ENCODE data around the gene MBOAT2. TPM values are rescaled to one million over a fixed set of nuclear protein-coding genes. Genes with fewer than 3 reads are reported as not detected.

Gene MBOAT2
- total RNA-seq, 4 donors from 2014 or later = 20.0 to 83.0 (median 30.3) TPM

- TF ChIP-seq CTCF (IDR thresholded peaks at IDR 0.05) = no peak
- peak; percentile 78 to 88 for TF ChIP-seq POLR2A (IDR thresholded peaks at IDR 0.05)
- H3K4me1 ChIP-seq = peaks cover 3 to 13% of the 10 kb centered on the region in 2 donors
- H3K4me3 ChIP-seq = peak within 1 kb of the TSS; percentile 94 to 95
- no peaks in the 10 kb centered on the region for H3K27me3 ChIP-seq
- no peaks in the 10 kb centered on the region for H3K9me3 ChIP-seq
- intact Hi-C loops (cut with DNase I; ENCODE audit: low total_unique reads) = no loop called here
- DNase-seq = peak; percentile 84 to 88
- peak within 1 kb of the TSS; percentile 79 to 80 for H3K27ac ChIP-seq
- H3K36me3 ChIP-seq = no peaks in the 10 kb centered on the region
Measured at GRCh38 chr2:8836971-8837794, 166.3 kb downstream of the MBOAT2 start, which contains the start of gene KIDINS220. Gene KIDINS220 (minus strand): TSS chr2:8837613. CDS start chr2:8827093, 10,520 bp downstream.

GRCh38 chr2:8835279-8835678, 168.2 kb downstream of the MBOAT2 start:
- H3K27ac ChIP-seq = no peak overlapping the region
- H3K27me3 ChIP-seq = no peaks in the 10 kb centered on the region
- intact Hi-C loops (cut with DNase I; ENCODE audit: low total_unique reads) = no loop called here
- no peak for TF ChIP-seq POLR2A (IDR thresholded peaks at IDR 0.05)
- TF ChIP-seq CTCF (IDR thresholded peaks at IDR 0.05) = no peak
- no peaks in the 10 kb centered on the region for H3K9me3 ChIP-seq
- no peak overlapping the region for H3K4me3 ChIP-seq
- no peak for DNase-seq
- H3K4me1 ChIP-seq = peaks cover 8 to 13% of the 10 kb centered on the region in 2 donors
- H3K36me3 ChIP-seq = no peaks in the 10 kb centered on the region

GRCh38 chr2:8833853-8834252, 169.6 kb downstream of the MBOAT2 start:
- Histone ChIP-seq H3K27me3 (no peaks in the 10 kb centered on the region), H3K36me3 (no peaks in the 10 kb centered on the region), H3K27ac (no peak overlapping the region), H3K4me3 (no peak overlapping the region), H3K4me1 (peaks cover 8 to 13% of the 10 kb centered on the region in 2 donors), H3K9me3 (no peaks in the 10 kb centered on the region)
- no peak for DNase-seq
- TF ChIP-seq CTCF (IDR thresholded peaks at IDR 0.05) = no peak
- no peak for TF ChIP-seq POLR2A (IDR thresholded peaks at IDR 0.05)
- intact Hi-C loops (cut with DNase I; ENCODE audit: low total_unique reads) = no loop called here

- Histone ChIP-seq H3K4me3 (no peak overlapping the region), H3K27me3 (no peaks in the 10 kb centered on the region), H3K27ac (no peak overlapping the region), H3K36me3 (no peaks in the 10 kb centered on the region), H3K9me3 (no peaks in the 10 kb centered on the region), H3K4me1 (peaks cover 8 to 13% of the 10 kb centered on the region in 2 donors)
- DNase-seq = no peak
- intact Hi-C loops (cut with DNase I; ENCODE audit: low total_unique reads) = no loop called here
- TF ChIP-seq POLR2A (IDR thresholded peaks at IDR 0.05) (no peak), CTCF (IDR thresholded peaks at IDR 0.05) (no peak)
Measured at GRCh38 chr2:8831516-8831915, 172.0 kb downstream of the MBOAT2 start.

- Histone ChIP-seq H3K9me3 (no peaks in the 10 kb centered on the region), H3K27ac (no peak overlapping the region), H3K27me3 (no peaks in the 10 kb centered on the region), H3K36me3 (no peaks in the 10 kb centered on the region), H3K4me1 (peaks cover 0 to 5% of the 10 kb centered on the region in 2 donors), H3K4me3 (no peak overlapping the region)
- TF ChIP-seq POLR2A (IDR thresholded peaks at IDR 0.05) (no peak), CTCF (IDR thresholded peaks at IDR 0.05) (no peak)
- intact Hi-C loops (cut with DNase I; ENCODE audit: low total_unique reads) = no loop called here
- DNase-seq = no peak
Measured at GRCh38 chr2:8827729-8828128, 175.8 kb downstream of the MBOAT2 start.
